Measurements from ENCODE around the gene MUC6.

Gene MUC6

DNA sequence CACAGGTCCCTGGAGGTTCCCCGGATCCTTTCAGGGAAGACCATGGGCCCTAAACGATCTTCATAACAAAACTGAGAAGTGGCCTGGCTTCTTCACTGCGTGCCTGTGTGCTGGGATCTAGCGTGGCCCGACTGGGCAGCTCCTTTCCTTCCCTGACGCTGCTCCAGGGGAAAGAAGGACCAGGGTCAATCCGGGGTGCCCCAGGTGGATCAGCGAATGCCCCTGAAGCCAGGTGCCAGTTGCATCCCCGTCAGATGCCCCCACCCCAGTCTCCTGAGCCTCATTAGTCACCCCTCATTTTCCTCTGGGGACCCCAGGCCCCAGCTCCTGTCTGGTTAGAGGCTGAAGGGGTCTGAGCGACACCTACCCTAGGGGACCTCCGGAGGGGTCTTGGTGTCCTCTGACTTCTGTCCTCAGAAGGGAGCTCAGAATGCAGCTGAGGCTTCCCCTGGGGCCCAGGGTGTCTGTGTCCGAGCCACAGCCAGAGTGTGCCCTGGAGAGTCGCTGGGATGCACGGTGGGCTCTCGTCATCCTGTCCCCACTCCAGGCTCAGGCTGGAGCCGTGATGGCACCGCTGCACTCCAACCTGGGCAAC is 18.7 kb upstream of the MUC6 start:
- H3K4me3 ChIP-seq (ENCODE audit: low read length) = no peak overlapping the region
- no peak for TF ChIP-seq CTCF (conservative IDR thresholded peaks at IDR 0.05; ENCODE audit: low read length)
- DNase-seq (ENCODE audit: low read depth) = no peak

- peak; percentile 66 for DNase-seq (ENCODE audit: low read depth)
- TF ChIP-seq CTCF (conservative IDR thresholded peaks at IDR 0.05; ENCODE audit: low read length) = no peak; the same call in 1 of the 2 replicates
- no peak overlapping the region for H3K4me3 ChIP-seq (ENCODE audit: low read length)
Measured at GRCh38 chr11:1054143-1055108, 17.9 kb upstream of the MUC6 start.

DNA sequence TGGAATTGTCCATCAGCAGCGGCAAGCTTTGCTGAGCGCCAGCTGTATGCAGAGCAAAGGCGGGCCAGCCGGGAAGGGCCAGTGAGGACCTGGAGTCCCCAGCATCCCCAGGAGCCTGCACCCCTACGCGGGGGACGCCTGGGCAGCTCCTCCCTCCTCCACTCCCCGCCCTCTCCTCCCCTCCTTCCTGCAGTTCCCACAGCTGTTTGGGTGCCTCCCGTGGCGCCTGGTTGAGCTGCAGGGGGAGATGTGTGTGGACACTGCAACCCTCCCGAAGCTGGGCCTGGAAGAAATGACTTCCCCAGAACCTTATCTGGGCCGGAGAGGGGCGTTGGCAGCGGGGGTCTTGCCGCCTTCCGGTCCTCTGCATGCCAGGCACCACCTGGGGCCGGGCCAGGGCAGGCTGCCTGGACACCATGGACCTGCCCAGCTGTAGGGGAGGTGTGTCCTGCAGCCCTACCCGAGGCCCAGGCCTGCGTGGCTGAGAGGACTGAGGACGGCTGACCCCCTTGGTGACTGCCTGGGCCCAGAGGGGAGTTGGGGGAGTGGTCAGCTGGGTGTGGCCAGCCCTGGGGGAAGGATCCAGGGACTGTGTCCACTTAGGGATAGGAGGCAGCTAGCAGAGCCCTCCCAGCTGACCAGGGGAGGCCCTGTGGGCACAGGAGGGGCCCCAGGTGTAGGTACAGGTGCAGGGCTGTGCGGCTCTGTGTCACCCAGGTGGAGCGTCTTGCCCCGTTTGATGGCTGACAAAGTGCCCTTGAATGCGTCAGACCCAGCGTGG is 16.8 kb upstream of the MUC6 start:
- no peak for TF ChIP-seq CTCF (conservative IDR thresholded peaks at IDR 0.05; ENCODE audit: low read length)
- peak; percentile 5 for DNase-seq (ENCODE audit: low read depth)
- H3K4me3 ChIP-seq (ENCODE audit: low read length) = no peak overlapping the region

- TF ChIP-seq CTCF (conservative IDR thresholded peaks at IDR 0.05; ENCODE audit: low read length) = no peak
- no peak overlapping the region for H3K4me3 ChIP-seq (ENCODE audit: low read length)
- no peak for DNase-seq (ENCODE audit: low read depth)
Measured at GRCh38 chr11:1052133-1053011, 15.9 kb upstream of the MUC6 start.

DNA sequence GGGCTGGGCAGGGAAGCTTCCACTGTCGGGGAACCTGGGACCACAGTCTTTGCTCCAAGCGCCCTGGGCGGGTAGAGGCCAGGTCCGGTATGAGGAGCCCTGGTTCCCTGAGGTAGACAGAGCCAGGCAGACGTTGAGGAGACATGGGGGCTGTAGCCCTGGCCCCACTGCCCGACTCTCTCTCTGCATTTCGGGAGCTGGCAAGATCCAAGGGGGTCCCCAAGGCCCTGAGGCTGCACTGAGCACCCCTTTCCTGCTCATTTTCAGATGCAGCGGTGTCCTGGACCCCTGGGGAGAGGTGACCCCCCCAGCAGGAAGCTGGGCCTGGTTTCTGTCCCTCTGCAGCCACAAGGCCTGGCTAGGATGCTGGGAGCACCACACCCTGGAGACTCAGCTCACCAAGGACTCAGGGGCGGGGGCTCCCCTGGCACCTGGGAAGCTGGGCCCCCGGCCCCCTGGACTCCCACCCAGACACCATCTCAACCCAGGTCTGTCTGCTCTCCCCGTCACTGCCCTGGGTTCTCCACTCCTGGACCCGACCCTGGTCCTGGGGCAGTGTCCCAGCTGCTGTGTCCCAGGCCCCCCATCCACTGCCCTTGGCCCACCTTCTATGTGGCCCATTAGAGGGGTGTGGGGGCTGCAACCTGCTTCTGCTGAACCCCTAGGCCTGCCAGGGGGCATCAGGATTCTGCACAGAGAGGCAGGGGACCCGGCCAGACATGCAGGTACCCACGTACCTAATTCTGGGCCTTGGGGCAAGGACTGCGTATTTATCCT is 15.0 kb upstream of the MUC6 start:
- DNase-seq (ENCODE audit: low read depth) = no peak
- H3K4me3 ChIP-seq (ENCODE audit: low read length) = no peak overlapping the region
- TF ChIP-seq CTCF (conservative IDR thresholded peaks at IDR 0.05; ENCODE audit: low read length) = no peak

All from AG10803 (cell line).